22Rv1 (cell line): ENCODE results near the gene WNK2.

Experiments
- CTCF ChIP-seq: fragments of 450-650 bp; IDR thresholded peaks from 2 replicates; pipeline ENCODE4 v1.5.1; 2017; ENCODE audit warnings: mild to moderate bottlenecking
- ZFX ChIP-seq: fragments of 450-650 bp; IDR thresholded peaks from 2 replicates; pipeline ENCODE4 v1.6.1; 2017; ENCODE audit warnings: antibody characterized with exemption, borderline replicate concordance

- TF ChIP-seq CTCF (no peak), ZFX (no peak)
Measured at GRCh38 chr9:93234600-93234999, 50.7 kb downstream of the WNK2 start.
